ENCODE data around the gene BNC2.
"Not testable (repeated sequence)": the region's sequence is repeated elsewhere in the genome, so short reads cannot be mapped to it uniquely, and the experiment has no call there.

The BNC2 gene

DNA sequence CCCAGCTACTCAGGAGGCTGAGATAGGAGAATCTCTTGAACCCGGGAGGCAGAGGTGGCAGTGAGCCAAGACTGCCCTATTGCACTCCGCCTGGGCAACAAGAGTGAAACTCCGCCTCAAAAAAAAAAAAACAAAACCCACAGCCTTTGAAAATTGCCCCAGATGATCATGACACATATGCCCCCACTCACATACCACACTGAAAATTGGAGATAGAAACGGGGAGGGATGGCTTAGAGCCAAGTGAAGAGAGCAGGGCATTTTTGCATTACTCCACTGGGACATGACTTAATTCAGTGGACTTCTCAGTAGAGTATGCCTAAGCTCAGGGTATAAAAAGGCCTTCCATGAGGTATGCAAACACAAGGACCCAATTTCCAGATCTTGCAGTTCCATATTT, 309.3 kb downstream of the BNC2 start:
- FAIRE-seq = no peak

GRCh38 chr9:16559418-16560188, 310.9 kb downstream of the BNC2 start:
- no peak for DNase-seq (ENCODE audit: insufficient read length, low spot score)

More for the DNA sequence above, 309.3 kb downstream of the BNC2 start:
- no peak for DNase-seq (ENCODE audit: insufficient read length, low spot score)

DNA sequence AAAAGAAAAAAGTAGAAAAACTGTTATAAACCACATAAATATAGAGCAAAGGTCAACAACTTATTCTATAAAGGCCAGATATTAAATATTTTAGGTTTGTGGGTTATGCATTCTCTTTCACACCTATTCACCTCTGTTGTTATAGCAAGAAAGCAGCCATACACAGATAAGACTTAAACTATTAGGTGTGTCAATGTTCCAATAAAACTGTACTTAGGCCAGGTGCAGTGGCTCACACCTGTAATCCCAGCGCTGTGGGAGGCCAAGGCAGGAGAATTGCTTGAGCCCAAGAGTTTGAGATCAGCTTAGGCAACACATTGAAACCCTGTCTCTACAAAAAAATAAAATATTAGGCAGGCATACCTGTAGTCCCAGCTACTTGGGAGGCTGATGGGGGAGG, 314.7 kb downstream of the BNC2 start:
- no peak for FAIRE-seq
- no peak for DNase-seq (ENCODE audit: insufficient read length, low spot score)

More at GRCh38 chr9:16559418-16560188, 310.9 kb downstream of the BNC2 start:
- FAIRE-seq = no peak

DNA sequence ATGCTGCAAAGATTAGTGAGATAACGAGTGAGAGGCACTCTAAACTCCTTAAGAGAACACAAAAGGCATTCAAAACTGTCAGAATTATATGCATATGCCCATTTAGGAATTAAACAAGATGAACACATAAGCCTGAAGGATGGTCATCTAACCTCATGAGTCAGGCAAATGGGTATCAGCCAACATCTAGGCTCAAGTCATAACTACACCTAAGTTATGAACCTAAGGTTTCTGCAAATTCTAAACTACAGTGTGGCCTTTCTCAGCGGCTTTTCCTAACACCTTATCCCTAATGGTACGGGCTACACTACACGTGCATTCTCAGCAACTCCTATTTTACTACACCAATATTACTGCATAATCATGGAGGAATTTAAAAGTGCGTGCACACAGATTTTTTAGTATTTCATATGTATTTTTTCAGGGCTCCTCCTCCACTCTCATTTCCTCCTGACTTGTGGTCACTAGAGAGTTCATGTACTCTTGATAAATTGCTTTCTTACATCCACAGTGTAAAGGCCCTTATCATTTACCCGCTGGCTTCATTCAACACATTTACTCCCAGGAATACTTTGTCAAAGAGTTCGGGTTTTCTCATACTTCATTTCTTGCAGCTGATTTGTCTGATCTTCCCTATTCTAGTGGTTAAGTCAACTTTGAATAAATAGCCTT, 316.5 kb downstream of the BNC2 start:
- no peak for DNase-seq (ENCODE audit: insufficient read length, low spot score)
- no peak for FAIRE-seq

DNA sequence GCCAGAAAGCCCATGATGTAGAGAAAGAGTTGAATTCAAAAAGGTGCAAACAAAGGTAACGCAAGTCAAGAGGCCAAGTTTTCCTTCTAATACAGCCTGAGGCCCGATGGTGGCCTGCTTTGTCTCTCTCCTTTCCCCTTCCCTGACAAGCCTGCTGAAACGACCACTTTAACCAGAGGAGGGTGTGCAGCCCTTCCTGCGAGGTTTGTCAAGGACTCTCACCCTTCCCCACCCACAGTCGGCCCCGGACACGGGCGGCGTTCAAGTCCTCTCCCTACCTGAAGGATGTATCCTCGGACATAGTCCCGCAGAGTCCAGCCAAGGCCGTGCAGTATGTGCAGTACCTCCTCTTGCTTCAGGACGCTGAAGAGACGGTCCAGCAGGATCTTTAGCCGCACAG, 318.2 kb downstream of the BNC2 start:
- FAIRE-seq (no peak), DNase-seq (ENCODE audit: insufficient read length, low spot score) (no peak)

- DNase-seq (ENCODE audit: insufficient read length, low spot score) (no peak), FAIRE-seq (no peak)
Observed at GRCh38 chr9:16551692-16552091, 318.8 kb downstream of the BNC2 start.

- no peak for FAIRE-seq
Observed at GRCh38 chr9:16545639-16546038, 324.8 kb downstream of the BNC2 start.

DNA sequence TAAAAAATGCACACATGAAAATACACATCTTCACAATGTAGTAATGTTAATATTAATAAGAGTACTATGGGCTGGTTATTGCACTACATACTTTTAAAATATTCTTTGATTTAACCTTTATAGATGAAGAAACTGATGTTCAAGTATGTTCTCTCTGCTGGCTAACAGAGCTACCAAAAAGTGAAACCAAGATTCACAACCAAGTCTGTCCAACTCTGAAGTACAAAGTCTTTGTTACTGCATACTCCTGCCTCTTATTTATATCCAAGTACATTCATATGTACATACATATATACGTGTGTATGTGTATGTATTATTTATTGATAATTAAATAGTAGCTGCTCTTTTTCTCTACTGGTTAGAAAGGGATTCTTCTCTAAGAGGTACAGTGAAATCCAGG, 325.6 kb downstream of the BNC2 start:
- DNase-seq (ENCODE audit: insufficient read length, low spot score) = no peak
- FAIRE-seq = no peak

More at GRCh38 chr9:16545639-16546038, 324.8 kb downstream of the BNC2 start:
- no peak for DNase-seq (ENCODE audit: insufficient read length, low spot score)

- FAIRE-seq (no peak), DNase-seq (ENCODE audit: insufficient read length, low spot score) (no peak)
Observed at GRCh38 chr9:16543686-16544085, 326.8 kb downstream of the BNC2 start.

GRCh38 chr9:16543225-16543624, 327.2 kb downstream of the BNC2 start:
- FAIRE-seq (no peak), DNase-seq (ENCODE audit: insufficient read length, low spot score) (no peak)

DNA sequence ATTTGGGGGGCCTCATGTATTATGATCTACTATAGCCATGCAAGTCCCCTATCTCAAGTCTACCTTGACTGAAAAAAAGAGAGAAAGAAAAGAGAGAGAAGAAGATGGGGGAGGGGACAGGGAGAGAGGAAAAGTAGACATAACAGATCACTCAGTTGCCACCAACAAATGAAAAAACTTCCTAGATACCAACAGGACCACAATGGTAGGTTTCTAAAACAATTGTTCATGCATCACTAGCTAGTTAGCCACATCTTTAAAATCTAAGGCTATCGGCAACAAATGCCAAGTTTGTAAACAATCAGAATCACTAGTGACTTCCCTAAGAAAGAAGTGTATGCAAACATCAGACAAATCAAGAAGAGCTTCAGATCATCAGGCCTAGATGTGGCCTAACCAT, 328.2 kb downstream of the BNC2 start:
- no peak for FAIRE-seq
- DNase-seq (ENCODE audit: insufficient read length, low spot score) = no peak

GRCh38 chr9:16540743-16541613, 329.5 kb downstream of the BNC2 start:
- FAIRE-seq (no peak), DNase-seq (ENCODE audit: insufficient read length, low spot score) (no peak)

GRCh38 chr9:16539626-16540025, 330.8 kb downstream of the BNC2 start:
- not testable (repeated sequence) for FAIRE-seq; DNase-seq (ENCODE audit: insufficient read length, low spot score)

DNA sequence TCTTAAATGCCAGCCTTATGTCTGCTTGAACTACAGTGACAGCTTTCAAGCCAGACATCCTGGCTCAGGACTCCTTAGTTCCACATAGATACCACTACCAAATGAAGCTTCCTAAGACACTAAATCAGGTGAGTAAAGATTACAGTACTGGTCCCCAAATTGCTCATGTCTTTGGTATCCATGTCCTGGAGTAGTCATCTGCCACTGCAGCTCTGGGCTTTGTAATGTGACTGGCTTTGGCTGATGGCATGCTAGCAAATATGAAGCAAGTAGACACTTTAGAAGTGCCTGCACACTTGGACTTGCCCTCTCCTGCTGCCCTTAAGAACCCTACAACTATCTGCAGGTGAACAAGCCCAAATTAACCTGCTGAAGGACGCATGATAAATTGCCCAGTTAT, 334.9 kb downstream of the BNC2 start:
- DNase-seq (ENCODE audit: insufficient read length, low spot score) = no peak
- no peak for FAIRE-seq

- DNase-seq (ENCODE audit: insufficient read length, low spot score) = no peak
- FAIRE-seq = no peak
Observed at GRCh38 chr9:16532681-16533450, 337.6 kb downstream of the BNC2 start.

- no peak for DNase-seq (ENCODE audit: insufficient read length, low spot score)
- FAIRE-seq = no peak
Observed at GRCh38 chr9:16532272-16532671, 338.2 kb downstream of the BNC2 start.

GRCh38 chr9:16530669-16531642, 339.5 kb downstream of the BNC2 start:
- DNase-seq (ENCODE audit: insufficient read length, low spot score) (no peak), FAIRE-seq (no peak)

DNA sequence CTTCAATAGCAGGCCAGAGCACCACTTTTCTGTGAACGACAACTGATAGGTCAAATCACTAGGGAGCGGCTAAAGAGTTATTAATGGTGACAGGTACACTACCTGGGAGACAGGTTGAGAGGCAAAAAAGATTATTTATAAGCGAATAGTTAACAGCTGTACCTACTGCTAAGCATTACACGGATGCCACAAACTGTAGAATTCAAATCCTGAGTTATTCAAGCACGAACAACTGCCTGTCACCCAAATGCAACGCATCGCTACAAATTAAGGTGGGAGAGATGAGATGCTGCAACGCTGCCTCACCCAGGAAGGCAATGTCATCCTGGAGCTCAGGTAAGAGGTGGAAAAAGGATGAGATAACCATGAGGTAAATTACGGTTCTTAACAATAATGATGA, 342.9 kb downstream of the BNC2 start:
- FAIRE-seq = no peak

DNA sequence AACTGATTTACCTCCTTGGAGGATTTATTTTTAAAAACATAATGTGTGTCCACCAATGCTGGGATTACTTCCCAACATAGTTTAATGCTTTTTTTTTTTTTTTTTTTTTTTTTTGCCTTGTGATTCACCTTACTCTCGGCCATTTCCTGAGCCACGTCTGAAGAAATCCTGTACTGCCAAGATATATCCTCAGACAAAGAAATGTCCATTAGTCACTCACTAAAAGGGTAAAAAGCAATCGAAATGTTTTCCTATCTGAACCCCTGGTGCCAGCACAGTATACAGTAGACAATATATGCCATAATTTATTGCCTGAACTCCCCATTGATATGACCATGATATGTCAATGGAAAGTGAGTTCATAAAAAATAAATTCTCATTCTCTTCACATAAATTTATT, 344.1 kb downstream of the BNC2 start:
- DNase-seq (ENCODE audit: insufficient read length, low spot score) = no peak
- FAIRE-seq = no peak

More for the DNA sequence above, 342.9 kb downstream of the BNC2 start:
- DNase-seq (ENCODE audit: insufficient read length, low spot score) = no peak

Measured in HTR-8/SVneo (cell line).